ENCODE results near the gene COL13A1. TPM values are rescaled to one million over a fixed set of nuclear protein-coding genes. Genes with fewer than 3 reads are reported as not detected.

COL13A1 gene
- total and polyA plus RNA-seq, 10 donors: 4.1 to 16.1 (median 9.5) TPM

DNA sequence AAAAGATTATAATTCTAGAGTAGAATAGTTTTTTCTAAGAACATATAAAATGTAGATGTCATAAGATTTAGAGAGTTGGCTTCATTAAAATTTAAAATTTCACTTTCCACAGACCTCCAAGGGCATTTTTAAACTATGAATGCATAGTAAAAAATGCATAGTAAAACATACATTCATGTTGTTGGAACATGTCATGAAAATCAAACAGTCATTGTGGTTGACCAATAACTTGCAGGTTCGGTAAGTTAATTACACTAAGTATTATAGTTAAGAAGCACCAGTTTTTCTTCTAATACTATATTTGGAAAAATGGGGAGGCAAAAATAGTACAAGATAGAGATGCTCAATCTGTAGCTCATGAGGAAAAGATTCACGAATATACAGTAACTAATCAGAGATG is 189.4 kb downstream of the COL13A1 start:
- Histone ChIP-seq H3K4me3 (no peak overlapping the region), H3K4me1 (no peaks in the 10 kb centered on the region), H3K9me3 (no peaks in the 10 kb centered on the region), H3K27me3 (replicated peaks in 1 of 7) (peaks cover 0 to 8% (median 0%) of the 10 kb centered on the region in 7 donors), H3K36me3 (no peaks in the 10 kb centered on the region), H3K27ac (no peak overlapping the region)
- TF ChIP-seq POLR2A (IDR thresholded peaks at IDR 0.05) (no peak), POLR2AphosphoS5 (IDR thresholded peaks at IDR 0.05) (no peak)
- TF ChIP-seq, protein P1, sequence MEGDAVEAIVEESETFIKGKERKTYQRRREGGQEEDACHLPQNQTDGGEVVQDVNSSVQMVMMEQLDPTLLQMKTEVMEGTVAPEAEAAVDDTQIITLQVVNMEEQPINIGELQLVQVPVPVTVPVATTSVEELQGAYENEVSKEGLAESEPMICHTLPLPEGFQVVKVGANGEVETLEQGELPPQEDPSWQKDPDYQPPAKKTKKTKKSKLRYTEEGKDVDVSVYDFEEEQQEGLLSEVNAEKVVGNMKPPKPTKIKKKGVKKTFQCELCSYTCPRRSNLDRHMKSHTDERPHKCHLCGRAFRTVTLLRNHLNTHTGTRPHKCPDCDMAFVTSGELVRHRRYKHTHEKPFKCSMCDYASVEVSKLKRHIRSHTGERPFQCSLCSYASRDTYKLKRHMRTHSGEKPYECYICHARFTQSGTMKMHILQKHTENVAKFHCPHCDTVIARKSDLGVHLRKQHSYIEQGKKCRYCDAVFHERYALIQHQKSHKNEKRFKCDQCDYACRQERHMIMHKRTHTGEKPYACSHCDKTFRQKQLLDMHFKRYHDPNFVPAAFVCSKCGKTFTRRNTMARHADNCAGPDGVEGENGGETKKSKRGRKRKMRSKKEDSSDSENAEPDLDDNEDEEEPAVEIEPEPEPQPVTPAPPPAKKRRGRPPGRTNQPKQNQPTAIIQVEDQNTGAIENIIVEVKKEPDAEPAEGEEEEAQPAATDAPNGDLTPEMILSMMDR (IDR thresholded peaks at IDR 0.05 in 8 of 11, conservative IDR thresholded peaks at IDR 0.05 in 3 of 11): no peak
- intact Hi-C loops (cut with DNase I; ENCODE audit: low total_unique reads): no loop called here
- WGBS, 5 donors: 48 to 67% (median 58%) methylated on average over 2 of the region's 2 CpGs
- DNase-seq: no peak

DNA sequence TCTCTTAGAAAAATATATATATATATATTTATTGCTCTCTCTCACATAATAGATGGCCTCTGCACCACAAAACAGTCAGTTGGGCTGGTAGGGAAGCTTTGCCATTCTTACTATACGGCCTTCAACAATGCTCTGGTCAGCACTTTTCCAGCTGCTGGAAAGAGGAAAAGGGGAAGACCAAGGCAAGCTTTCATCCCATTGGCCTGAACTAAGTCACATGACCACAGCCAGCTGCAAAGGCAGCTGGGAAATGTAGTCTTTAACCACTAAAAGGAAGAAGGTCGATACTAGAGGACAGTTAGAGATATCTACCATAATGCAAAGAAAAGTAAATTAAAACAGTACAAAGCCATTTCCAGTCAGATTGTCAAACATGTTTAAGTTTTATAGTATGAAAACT is 192.6 kb downstream of the COL13A1 start:
- peak overlapping the region in 1 of 8 donors; percentile 15 for H3K4me3 ChIP-seq
- no peaks in the 10 kb centered on the region for H3K4me1 ChIP-seq
- H3K27ac ChIP-seq: no peak overlapping the region
- H3K9me3 ChIP-seq: no peaks in the 10 kb centered on the region
- peaks cover 0 to 3% (median 0%) of the 10 kb centered on the region in 7 donors for H3K27me3 ChIP-seq (replicated peaks in 1 of 7)
- intact Hi-C loops (cut with DNase I; ENCODE audit: low total_unique reads): no loop called here
- no peak for DNase-seq
- 41 to 69% (median 48%) methylated on average over 2 of the region's 2 CpGs for WGBS, 5 donors
- no peak for TF ChIP-seq POLR2A (IDR thresholded peaks at IDR 0.05)
- TF ChIP-seq, protein P1 (IDR thresholded peaks at IDR 0.05 in 8 of 11, conservative IDR thresholded peaks at IDR 0.05 in 3 of 11): no peak
- peak in 1 of 3 donors; percentile 56 for TF ChIP-seq POLR2AphosphoS5 (IDR thresholded peaks at IDR 0.05)
- H3K36me3 ChIP-seq: no peaks in the 10 kb centered on the region

DNA sequence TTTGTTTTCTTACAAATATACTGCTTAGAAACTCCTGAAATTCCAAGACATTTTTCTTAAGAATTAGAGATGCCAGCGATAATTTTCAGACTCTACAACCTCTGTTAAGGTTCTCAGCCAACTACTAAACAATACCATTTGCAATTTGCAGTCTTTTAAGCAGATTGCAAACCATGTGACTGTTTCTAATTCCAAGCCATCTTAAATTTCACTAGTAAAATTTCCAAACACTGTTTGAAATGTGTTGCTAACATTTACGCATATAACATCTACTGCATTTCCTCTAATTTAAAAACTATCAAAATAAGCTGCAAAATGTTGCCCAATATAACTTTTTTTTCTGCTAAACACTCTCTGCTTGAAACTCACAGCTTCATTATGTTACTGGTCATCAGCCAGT is 194.9 kb downstream of the COL13A1 start:
- Histone ChIP-seq H3K27ac (no peak overlapping the region), H3K4me3 (no peak overlapping the region), H3K4me1 (no peaks in the 10 kb centered on the region), H3K36me3 (no peaks in the 10 kb centered on the region), H3K9me3 (no peaks in the 10 kb centered on the region), H3K27me3 (replicated peaks in 1 of 7) (peaks cover 0 to 15% (median 0%) of the 10 kb centered on the region in 7 donors)
- intact Hi-C loops (cut with DNase I; ENCODE audit: low total_unique reads): no loop called here
- TF ChIP-seq POLR2AphosphoS5 (IDR thresholded peaks at IDR 0.05): no peak
- TF ChIP-seq, protein P1 (IDR thresholded peaks at IDR 0.05 in 8 of 11, conservative IDR thresholded peaks at IDR 0.05 in 3 of 11): no peak
- TF ChIP-seq POLR2A (IDR thresholded peaks at IDR 0.05): no peak
- WGBS, 5 donors: 80 to 95% (median 85%) methylated on average over 2 of the region's 2 CpGs
- no peak for DNase-seq

DNA sequence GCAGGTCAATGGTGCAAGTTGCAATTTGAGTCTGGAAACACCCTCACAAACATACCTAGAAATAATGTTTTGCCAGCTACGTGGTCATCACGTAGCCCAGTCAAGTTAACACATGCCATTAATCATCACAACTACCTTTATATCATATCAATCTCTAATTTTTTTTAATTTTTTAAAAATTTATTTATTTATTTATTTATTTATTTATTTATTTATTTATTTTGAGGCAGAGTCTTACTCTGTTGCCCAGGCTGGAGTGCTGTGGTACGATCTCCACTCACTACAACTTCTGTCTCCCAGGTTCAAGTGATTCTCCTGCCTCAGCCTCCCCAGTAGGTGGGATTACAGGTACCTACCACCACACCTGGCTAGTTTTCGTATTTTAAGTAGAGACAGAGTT is 198.6 kb downstream of the COL13A1 start:
- H3K27me3 ChIP-seq (replicated peaks in 1 of 7): peaks cover 0 to 28% (median 0%) of the 10 kb centered on the region in 7 donors
- 87 to 94% (median 93%) methylated on average over 4 of the region's 4 CpGs for WGBS, 5 donors
- peaks cover 0 to 6% (median 0%) of the 10 kb centered on the region in 8 donors for H3K9me3 ChIP-seq
- H3K4me3 ChIP-seq: no peak overlapping the region
- H3K27ac ChIP-seq: no peak overlapping the region
- TF ChIP-seq POLR2A (IDR thresholded peaks at IDR 0.05) (no peak), POLR2AphosphoS5 (IDR thresholded peaks at IDR 0.05) (no peak)
- TF ChIP-seq, protein P1 (IDR thresholded peaks at IDR 0.05 in 8 of 11, conservative IDR thresholded peaks at IDR 0.05 in 3 of 11): no peak
- no peaks in the 10 kb centered on the region for H3K36me3 ChIP-seq
- no peak for DNase-seq
- H3K4me1 ChIP-seq: no peaks in the 10 kb centered on the region
- intact Hi-C loops (cut with DNase I; ENCODE audit: low total_unique reads): no loop called here
